T follicular helper cell (primary cell): ENCODE measurements around the gene BLOC1S1.

ENCODE experiments used
- DNase-seq: peaks from one replicate; pipeline ENCODE4 v3.0.0-alpha.2; 2020; ENCODE audit warnings: low read depth

BLOC1S1 gene

GRCh38 chr12:55711786-55712553 lies 3.9 kb upstream of the BLOC1S1 start:
- no peak for DNase-seq

- DNase-seq = no peak
These were observed 3.0 kb upstream of the BLOC1S1 start for GRCh38 chr12:55712700-55713415.

DNA sequence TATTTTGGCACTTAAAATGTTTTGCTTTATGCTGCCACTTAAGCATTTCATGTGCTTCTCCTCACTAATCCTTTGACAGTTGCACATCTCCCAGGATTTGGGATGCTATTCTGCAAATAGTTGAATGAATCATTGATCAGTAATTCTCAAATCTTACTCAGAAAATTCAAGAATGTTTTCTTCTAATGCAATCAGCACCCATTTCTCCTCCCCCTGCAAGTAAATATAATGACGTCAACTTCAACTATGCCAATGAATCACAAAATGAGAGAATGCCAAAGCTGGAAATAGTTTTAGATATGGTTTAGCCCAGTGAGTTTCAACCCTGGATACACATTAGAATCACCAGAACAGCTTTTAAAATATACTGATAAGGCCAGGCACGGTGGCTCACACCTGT lies 2.1 kb upstream of the BLOC1S1 start:
- DNase-seq = no peak

DNA sequence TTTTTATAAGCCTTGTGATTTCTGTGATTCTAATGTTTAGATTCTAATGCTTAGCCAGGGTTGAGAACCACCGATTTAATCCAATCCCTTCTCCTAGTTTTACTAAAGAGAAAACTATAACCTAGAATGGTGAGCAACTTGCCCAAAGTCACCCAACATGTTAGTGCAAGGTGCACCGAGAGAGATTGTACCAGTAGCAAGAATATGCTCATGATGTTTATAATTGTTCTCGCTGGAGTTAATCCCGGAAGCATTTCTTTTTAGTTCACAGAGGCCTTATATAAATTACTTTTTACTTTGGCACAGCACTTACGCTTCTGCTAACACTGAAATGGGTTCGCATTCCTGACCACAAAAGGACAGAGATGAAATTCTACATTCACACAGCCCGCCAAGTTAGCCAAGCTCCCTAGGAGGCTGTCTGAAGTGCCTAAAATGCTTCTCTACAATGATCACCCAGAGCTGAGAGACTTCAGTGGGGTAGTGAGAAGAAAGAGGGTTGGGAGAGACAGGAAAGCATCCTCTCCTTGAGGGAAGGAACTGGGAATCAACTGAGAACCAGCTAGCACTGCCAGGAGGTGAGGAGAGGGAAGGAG lies 579 bp upstream of the BLOC1S1 start:
- no peak for DNase-seq

DNA sequence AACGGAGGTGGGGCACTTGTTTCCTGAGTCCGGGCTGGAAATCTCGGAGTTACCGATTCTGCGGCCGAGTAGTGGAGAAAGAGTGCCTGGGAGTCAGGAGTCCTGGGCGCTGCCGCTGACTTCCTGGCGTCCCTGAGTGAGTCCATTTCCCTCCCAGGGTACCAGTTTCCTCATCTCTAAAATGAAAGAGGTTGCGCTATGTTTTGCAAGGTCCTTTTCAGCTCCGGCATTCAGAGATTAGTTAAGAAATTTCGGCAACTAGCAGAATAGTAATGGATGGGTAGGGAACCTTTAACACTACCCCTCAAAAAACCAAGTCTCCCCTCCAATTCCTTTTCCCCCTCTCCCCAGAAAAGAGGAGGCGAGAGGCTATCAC lies 724 bp downstream of the BLOC1S1 start:
- DNase-seq = no peak

DNA sequence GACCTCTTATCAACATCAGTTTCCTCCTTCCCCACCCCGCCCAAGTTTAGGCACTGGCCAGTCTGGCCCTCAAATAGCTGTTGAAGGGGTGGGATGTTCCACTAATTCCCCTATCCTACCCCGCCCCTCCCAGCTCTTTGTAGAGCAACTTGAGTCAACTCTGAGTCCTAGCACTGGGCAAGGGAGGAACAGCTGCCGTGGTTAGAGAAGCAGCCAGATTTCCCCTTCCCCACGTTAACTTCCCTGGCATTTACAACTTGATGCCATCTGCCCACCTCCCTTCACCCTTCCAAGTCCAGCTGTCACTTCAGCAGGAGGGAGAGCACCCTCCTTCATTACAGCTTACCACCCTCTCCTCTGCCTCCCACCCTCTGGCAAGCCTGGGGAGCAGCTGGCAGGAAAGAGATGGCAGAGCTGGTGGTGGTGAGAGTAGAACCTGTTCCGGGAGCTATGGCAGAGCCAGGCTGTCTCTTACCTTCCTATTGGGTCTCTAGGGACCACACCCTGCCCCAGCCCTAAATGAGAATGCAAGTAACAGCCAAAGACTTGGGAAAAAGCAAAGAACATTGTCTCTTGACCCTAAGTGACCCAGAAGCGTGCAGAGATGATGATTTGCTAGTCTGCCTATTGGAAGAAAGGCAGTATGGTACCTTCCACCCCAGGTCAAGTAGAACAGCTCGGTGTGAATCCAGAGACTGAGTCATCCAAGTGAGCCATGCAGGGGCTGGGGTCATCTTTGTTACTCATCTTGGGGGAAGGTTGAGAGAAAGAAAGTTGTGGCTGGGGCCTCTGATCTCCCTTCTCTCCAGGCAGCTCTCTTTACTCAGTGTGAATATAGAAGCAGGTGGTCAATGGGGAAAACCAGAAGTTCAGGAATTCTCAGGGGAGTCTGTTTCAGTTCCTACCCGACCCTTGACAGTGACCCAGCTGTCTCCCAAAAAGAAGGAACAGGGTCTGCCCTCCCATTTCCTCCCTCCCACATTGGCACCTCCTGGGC lies 1.5 kb downstream of the BLOC1S1 start:
- DNase-seq = no peak

- DNase-seq = no peak
These were observed 2.2 kb downstream of the BLOC1S1 start for GRCh38 chr12:55718015-55718414.

DNA sequence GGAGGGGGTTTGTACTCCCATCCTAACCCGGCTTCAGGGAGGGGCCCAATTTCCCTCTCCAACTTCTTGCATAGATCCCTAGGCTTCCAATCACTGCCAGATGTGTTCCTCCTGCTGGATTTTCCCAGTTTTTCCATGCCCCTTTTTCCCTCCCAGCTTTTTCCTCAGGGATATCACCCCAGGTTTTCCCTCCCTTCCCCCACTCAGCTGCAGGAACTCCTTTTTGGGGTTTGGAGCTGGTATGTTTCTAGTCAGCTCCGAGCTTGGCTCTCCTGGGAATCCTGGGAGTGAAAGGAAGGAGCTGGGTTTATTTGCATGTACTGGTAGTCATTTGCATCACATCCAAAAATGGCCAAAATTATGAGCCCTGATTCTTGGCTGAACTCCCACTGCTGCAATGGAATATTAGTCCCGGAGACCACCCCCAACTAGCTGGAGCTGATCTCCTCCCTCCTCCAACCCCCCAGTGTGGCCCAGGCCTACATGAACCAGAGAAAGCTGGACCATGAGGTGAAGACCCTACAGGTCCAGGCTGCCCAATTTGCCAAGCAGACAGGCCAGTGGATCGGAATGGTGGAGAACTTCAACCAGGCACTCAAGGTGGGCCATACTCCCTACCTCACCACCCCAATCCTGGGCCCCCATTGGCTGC lies 2.9 kb downstream of the BLOC1S1 start:
- no peak for DNase-seq

DNA sequence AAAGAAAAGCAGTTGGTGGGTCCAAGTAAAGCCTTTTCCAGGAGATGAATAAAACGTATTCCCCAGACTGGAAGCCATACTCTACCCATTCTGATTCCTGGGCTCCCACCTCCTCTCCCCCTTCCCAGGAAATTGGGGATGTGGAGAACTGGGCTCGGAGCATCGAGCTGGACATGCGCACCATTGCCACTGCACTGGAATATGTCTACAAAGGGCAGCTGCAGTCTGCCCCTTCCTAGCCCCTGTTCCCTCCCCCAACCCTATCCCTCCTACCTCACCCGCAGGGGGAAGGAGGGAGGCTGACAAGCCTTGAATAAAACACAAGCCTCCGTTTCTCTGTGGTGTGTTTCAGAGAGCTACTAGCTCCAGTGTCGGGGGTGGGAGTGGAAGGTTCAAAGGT lies 3.5 kb downstream of the BLOC1S1 start:
- DNase-seq = no peak

DNA sequence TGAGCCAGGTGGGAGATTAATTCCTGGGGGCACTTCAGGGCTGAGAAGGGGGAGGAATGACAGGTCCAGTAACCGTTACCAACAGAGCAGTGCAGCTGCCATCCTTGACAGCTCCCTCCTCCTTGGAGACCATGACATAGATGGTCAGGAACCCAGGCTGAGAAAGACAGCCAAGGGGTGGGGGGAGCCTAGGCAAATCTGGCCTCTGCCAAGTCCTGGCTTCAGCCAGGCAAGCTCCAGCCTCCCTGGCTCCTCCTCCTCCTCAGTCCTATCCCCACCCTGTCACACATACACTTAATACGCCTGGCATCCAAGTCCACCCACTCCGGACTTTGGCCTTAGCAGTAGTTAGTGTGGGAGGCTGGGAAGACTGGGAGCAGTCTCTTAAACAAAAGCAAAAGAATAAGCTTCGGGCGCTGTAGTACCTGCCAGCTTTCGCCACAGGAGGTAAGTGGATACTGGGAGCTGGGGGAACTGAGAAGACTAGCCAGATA lies 4.3 kb downstream of the BLOC1S1 start, which contains the start of gene RDH5:
Gene RDH5, plus strand, starts transcription at position 323 of the 494 bp plus-strand sequence. CDS start 792 bp downstream, outside the sequence.
- DNase-seq = no peak

DNA sequence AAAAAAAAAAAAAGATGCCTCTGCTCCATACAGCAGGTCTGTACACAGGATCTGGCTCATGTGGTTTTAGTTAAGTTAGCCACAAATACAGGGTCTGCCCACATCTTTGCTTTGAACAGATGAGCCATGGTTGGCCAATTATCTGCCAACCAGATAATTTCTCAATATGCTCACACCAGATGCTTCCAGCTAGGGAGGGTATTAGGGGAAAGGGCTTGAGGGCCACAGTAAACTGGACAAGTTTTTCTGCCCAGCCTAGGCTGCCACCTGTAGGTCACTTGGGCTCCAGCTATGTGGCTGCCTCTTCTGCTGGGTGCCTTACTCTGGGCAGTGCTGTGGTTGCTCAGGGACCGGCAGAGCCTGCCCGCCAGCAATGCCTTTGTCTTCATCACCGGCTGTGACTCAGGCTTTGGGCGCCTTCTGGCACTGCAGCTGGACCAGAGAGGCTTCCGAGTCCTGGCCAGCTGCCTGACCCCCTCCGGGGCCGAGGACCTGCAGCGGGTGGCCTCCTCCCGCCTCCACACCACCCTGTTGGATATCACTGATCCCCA lies 5.1 kb downstream of the BLOC1S1 start:
- no peak for DNase-seq

- no peak for DNase-seq
These were observed 5.9 kb downstream of the BLOC1S1 start for GRCh38 chr12:55721601-55722213.

GRCh38 chr12:55722948-55723347 lies 7.1 kb downstream of the BLOC1S1 start:
- no peak for DNase-seq

DNA sequence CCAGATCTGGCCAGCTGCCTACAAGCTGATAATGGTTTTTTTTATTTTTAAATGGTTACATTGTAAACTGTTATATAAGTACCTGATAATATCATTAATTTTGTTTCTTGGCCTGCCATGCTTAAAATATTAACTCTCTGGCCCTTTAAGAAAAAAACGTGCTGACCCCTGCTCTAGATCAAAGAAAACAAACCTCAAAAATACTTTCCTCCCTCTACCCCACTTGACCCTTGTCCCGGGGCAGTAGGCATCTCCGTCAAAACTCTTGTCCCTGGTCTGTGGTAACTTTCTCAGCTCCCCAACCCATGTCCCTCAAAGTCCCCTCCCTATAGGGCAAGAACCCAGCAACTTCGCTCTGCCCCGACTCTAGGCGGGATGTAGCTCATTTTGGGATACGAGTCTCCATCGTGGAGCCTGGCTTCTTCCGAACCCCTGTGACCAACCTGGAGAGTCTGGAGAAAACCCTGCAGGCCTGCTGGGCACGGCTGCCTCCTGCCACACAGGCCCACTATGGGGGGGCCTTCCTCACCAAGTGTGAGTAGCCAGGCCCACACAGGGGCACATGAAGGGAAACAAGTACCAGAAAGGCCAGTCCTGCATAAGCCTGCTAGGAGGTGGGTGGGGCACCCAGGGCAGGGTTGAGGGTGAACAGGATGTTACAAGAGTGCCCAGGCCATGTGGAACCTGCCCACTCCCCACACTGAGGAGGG lies 7.8 kb downstream of the BLOC1S1 start:
- no peak for DNase-seq

DNA sequence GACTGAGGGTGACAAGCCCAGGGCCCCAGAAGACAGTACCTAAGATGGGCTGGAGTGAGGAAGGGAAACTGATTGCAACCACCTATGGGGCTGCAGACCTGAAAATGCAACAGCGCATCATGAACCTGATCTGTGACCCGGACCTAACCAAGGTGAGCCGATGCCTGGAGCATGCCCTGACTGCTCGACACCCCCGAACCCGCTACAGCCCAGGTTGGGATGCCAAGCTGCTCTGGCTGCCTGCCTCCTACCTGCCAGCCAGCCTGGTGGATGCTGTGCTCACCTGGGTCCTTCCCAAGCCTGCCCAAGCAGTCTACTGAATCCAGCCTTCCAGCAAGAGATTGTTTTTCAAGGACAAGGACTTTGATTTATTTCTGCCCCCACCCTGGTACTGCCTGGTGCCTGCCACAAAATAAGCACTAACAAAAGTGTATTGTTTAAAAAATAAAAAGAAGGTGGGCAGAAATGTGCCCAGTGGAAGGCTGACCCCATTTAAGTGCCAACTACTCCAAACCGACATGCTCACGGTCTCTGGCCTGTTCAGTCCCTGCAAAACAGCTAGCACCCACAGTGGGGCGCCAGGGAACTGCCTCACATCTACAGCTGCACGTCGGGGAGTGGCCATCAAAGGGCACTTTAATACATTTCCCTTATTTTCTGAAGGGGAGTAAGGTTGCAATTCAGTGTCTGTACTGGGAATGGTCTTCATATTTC lies 8.5 kb downstream of the BLOC1S1 start:
- peak; percentile 45 for DNase-seq

DNA sequence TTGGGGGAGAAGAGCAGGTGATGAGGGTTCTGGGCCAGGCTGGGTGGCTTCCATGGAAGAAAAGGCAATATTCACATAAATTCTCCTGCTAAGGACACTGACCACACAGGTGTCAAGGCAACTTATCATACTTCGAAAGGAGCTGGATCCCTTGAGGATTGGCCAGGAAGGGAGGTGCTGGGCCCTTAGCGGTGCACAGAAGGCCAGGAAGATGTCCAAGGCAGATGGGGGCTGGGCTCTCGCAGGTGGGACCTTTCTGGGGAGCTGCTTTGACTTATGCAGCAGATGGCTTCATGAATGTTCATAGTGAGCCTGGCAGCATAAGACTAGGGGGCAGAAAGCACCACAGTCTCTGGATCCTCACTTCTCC lies 9.1 kb downstream of the BLOC1S1 start:
- DNase-seq = no peak

GRCh38 chr12:55725556-55725955 lies 9.7 kb downstream of the BLOC1S1 start:
- no peak for DNase-seq

GRCh38 chr12:55726971-55727370 lies 11.1 kb downstream of the BLOC1S1 start:
- no peak for DNase-seq

- no peak for DNase-seq
These were observed 11.9 kb downstream of the BLOC1S1 start for GRCh38 chr12:55727643-55728185.
